Measurements from ENCODE around the gene NGFR.

Gene NGFR

GRCh38 chr17:49497148-49498028 is 2.3 kb downstream of the NGFR start (continued):
- TF ChIP-seq ZNF214 (tag by site-specific recombination; IDR thresholded peaks at IDR 0.05; ENCODE audit: borderline replicate concordance) (no peak), KLF7 (tag by site-specific recombination; IDR thresholded peaks at IDR 0.05; ENCODE audit: borderline replicate concordance) (no peak), ZNF449 (tag by site-specific recombination; IDR thresholded peaks at IDR 0.05) (peak; percentile 80; the same call in 1 of the 2 replicates), ZNF398 (tag by site-specific recombination; IDR thresholded peaks at IDR 0.05) (no peak), ZNF670 (tag by site-specific recombination; IDR thresholded peaks at IDR 0.05; ENCODE audit: low read depth) (no peak), ZNF416 (tag by site-specific recombination; IDR thresholded peaks at IDR 0.05) (no peak), ZFP69B (tag by site-specific recombination; IDR thresholded peaks at IDR 0.05) (no peak), ZNF280D (tag by site-specific recombination; IDR thresholded peaks at IDR 0.05) (no peak), ZNF623 (tag by site-specific recombination; IDR thresholded peaks at IDR 0.05) (no peak), PRDM1 (tag by site-specific recombination; IDR thresholded peaks at IDR 0.05) (no peak), ZSCAN16 (tag by site-specific recombination; IDR thresholded peaks at IDR 0.05) (no peak), ZNF518A (tag by site-specific recombination; conservative IDR thresholded peaks at IDR 0.05; ENCODE audit: low read depth) (no peak), ZFHX2 (tag by site-specific recombination; conservative IDR thresholded peaks at IDR 0.05) (peak; percentile 74), ZNF239 (tag by site-specific recombination; IDR thresholded peaks at IDR 0.05) (no peak), ZNF777 (tag by site-specific recombination; IDR thresholded peaks at IDR 0.05; ENCODE audit: borderline replicate concordance) (peak; percentile 78), TSHZ1 (tag by site-specific recombination; IDR thresholded peaks at IDR 0.05; ENCODE audit: borderline replicate concordance) (0 out of 2 replicates have a peak, but pooled peaks have one; percentile 39), ZFP37 (tag by site-specific recombination; IDR thresholded peaks at IDR 0.05) (peak; percentile 87; the same call in 1 of the 2 replicates), ZNF514 (tag by site-specific recombination; IDR thresholded peaks at IDR 0.05) (no peak), ZNF157 (tag by site-specific recombination; IDR thresholded peaks at IDR 0.05) (no peak)

All from HEK293 (cell line).